GM23248 (cell line): Measurements from ENCODE around the gene PPFIBP2.

Experiments
- EZH2 ChIP-seq: fragments of 200-600 bp; sonication (generic); IDR thresholded peaks from 2 replicates; pipeline ENCODE4 v1.6.1; 2018; ENCODE audit warnings: antibody characterized with exemption, mild to moderate bottlenecking; ENCODE audit not compliant: insufficient read depth, poor library complexity, severe bottlenecking
- EZH2phosphoT487 ChIP-seq: fragments of 200-600 bp; sonication (generic); IDR thresholded peaks from 2 replicates; pipeline ENCODE4 v1.6.1; 2018; ENCODE audit warnings: antibody characterized with exemption, moderate library complexity, mild to moderate bottlenecking, low read depth; ENCODE audit not compliant: insufficient read depth

DNA sequence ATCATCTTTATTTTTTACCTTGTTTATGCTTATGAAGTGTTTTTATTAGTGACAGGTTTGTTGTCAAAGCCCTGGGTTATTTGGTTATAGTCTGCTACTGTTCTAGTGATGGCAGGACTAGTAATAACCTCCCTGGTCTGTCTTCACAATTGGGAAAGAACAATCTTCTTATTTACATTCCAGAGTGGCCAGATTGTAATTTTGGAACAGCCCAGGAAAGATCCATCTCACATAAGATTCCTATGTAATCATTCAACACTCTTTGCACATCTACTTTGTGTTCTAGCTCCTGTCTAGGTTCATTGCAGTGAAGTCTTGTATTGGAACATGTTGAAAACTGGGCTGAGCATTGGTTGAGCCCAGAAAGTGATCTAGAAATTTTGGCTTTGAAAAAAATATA lies 95.7 kb downstream of the PPFIBP2 start:
- TF ChIP-seq EZH2phosphoT487 (no peak), EZH2 (no peak)
